HCT116 (cell line): ENCODE measurements around the gene ERN1. TPM values are rescaled to one million over a fixed set of nuclear protein-coding genes. Genes with fewer than 3 reads are reported as not detected.

Source experiments
- ATAC-seq: fragments of 200-7000 bp; cut with Tn5 transposase; 2 replicates; pipeline ENCODE4 v1.9.1; 2020; ENCODE audit warnings: mild to moderate bottlenecking, moderate library complexity
- BruUV-seq: library from RNA; stranded (reverse); fragments of 400-500 nt; replicated peaks from 2 replicates; lab custom pipeline; 2021; lab: Mats Ljungman, UMichigan
- CTCF ChIA-PET: fragments of 300-600 bp; sonication (Branson Sonifier 250); formaldehyde crosslinking; loops from one replicate; lab custom pipeline; 2021; ENCODE audit warnings: antibody characterized with exemption; lab: Charles Lee
- POLR2A ChIA-PET: fragments of 300-600, 350-600 bp; sonication (Branson Sonifier 250); formaldehyde crosslinking; loops from one replicate; lab custom pipeline; 2021; ENCODE audit warnings: antibody characterized with exemption; lab: Charles Lee
- RAD21 ChIA-PET, 2 experiments: fragments of 300-600 bp; sonication (Branson Sonifier 250); formaldehyde crosslinking; loops; one replicate each; lab custom pipeline; 2023; ENCODE audit warnings: low total read pairs in 2 of 2; ENCODE audit not compliant: uncharacterized antibody in 2 of 2, unreplicated experiment in 2 of 2, low non-redundant PET in 1 of 2; lab: Charles Lee
- DNase-seq: peaks from one replicate; pipeline ENCODE4 v3.0.0-alpha.2; 2010; ENCODE audit warnings: low read depth, low spot score
- H2AFZ ChIP-seq: fragments of 200-600 bp; shearing (Covaris generic), sonication (generic); 2 replicates; pipeline ENCODE4 v1.6.1; 2017; ENCODE audit warnings: low read depth, mixed run types, mixed read lengths, antibody characterized with exemption, low read length; ENCODE audit not compliant: poor library complexity, severe bottlenecking
- H3K27ac ChIP-seq: 2 replicates; pipeline ENCODE4 v1.5.1; 2012; ENCODE audit warnings: low read depth, low read length
- H3K27me3 ChIP-seq: fragments of 200-600 bp; sonication (generic); 2 replicates; pipeline ENCODE4 v1.6.1; 2016; ENCODE audit warnings: mixed run types, low read length, mixed read lengths; ENCODE audit not compliant: insufficient read depth
- H3K36me3 ChIP-seq, 2 experiments: fragments of 200-500 bp in 1 of 2; fragments of 200-600 bp in 1 of 2; sonication (Bioruptor generic) in 1 of 2; sonication (generic) in 1 of 2; 2 replicates each; pipeline versions ENCODE4 v1.5.1 to v1.6.1; 2014 to 2016; ENCODE audit warnings: low read length in 2 of 2, inconsistent platforms in 1 of 2, mixed read lengths in 1 of 2, mixed run types in 1 of 2; ENCODE audit not compliant: insufficient read depth in 2 of 2, control insufficient read depth in 1 of 2
- H3K4me1 ChIP-seq, 2 experiments: fragments of 200-600 bp in 1 of 2; sonication (generic) in 1 of 2; 2 replicates each; pipeline versions ENCODE4 v1.5.1 to v1.6.1; 2012 to 2017; ENCODE audit warnings: low read length in 2 of 2, inconsistent platforms in 1 of 2, mild to moderate bottlenecking in 1 of 2, mixed read lengths in 1 of 2, mixed run types in 1 of 2, moderate library complexity in 1 of 2; ENCODE audit not compliant: insufficient read depth in 2 of 2, control insufficient read depth in 1 of 2
- H3K4me2 ChIP-seq: fragments of 200-600 bp; sonication (generic); 2 replicates; pipeline ENCODE4 v1.6.1; 2017; ENCODE audit warnings: mixed run types, low read length, mixed read lengths
- H3K4me3 ChIP-seq, 2 experiments: fragments of 200-600 bp in 1 of 2; sonication (generic) in 1 of 2; replicated peaks in 1 of 2; 2 replicates each; pipeline ENCODE4 v1.5.1; 2011 to 2016; ENCODE audit warnings: low read length in 2 of 2, control low read depth in 1 of 2, low read depth in 1 of 2, mild to moderate bottlenecking in 1 of 2, mixed read lengths in 1 of 2, mixed run types in 1 of 2
- H3K79me2 ChIP-seq: fragments of 200-600 bp; sonication (generic); 2 replicates; pipeline ENCODE4 v1.6.1; 2017; ENCODE audit warnings: mild to moderate bottlenecking, mixed run types, low read length, moderate library complexity, mixed read lengths; ENCODE audit not compliant: insufficient read depth
- H3K9ac ChIP-seq: fragments of 200-600 bp; sonication (generic); 2 replicates; pipeline ENCODE4 v1.6.1; 2016; ENCODE audit warnings: low read length, mixed read lengths
- H3K9me2 ChIP-seq: fragments of 200-600 bp; sonication (generic), shearing (Covaris generic); 2 replicates; pipeline ENCODE4 v1.6.1; 2017; ENCODE audit warnings: mixed run types, mild to moderate bottlenecking, moderate library complexity; ENCODE audit not compliant: insufficient read depth
- H3K9me3 ChIP-seq, 2 experiments: fragments of 200-500 bp in 1 of 2; fragments of 200-600 bp in 1 of 2; sonication (Bioruptor generic) in 1 of 2; sonication (generic) in 1 of 2; 2 replicates each; pipeline ENCODE4 v1.6.1; 2014 to 2017; ENCODE audit warnings: low read length in 2 of 2, mixed read lengths in 2 of 2, inconsistent platforms in 1 of 2, low read depth in 1 of 2, mild to moderate bottlenecking in 1 of 2, mixed run types in 1 of 2, moderate library complexity in 1 of 2; ENCODE audit not compliant: control insufficient read depth in 1 of 2, insufficient read depth in 1 of 2
- H4K20me1 ChIP-seq: fragments of 200-600 bp; sonication (generic), shearing (Covaris generic); 2 replicates; pipeline ENCODE4 v1.6.1; 2017; ENCODE audit warnings: mixed run types, mild to moderate bottlenecking, moderate library complexity; ENCODE audit not compliant: insufficient read depth
- ATF3 ChIP-seq: IDR thresholded peaks from 2 replicates; pipeline ENCODE4 v1.6.1; 2012
- CBX3 ChIP-seq: IDR thresholded peaks from 2 replicates; pipeline ENCODE4 v1.6.1; 2012; ENCODE audit warnings: low read depth
- ELF1 ChIP-seq: IDR thresholded peaks from 2 replicates; pipeline ENCODE4 v1.6.1; 2012; ENCODE audit warnings: low read depth, borderline replicate concordance
- EZH2 ChIP-seq: fragments of 200-600 bp; sonication (generic); IDR thresholded peaks from 2 replicates; pipeline ENCODE4 v1.6.1; 2017; ENCODE audit warnings: antibody characterized with exemption, mixed run types
- EZH2phosphoT487 ChIP-seq: fragments of 200-600 bp; IDR thresholded peaks from 2 replicates; pipeline ENCODE4 v1.6.1; 2018; ENCODE audit warnings: antibody characterized with exemption, borderline replicate concordance
- FOSL1 ChIP-seq: IDR thresholded peaks from 2 replicates; pipeline ENCODE4 v1.6.1; 2012; ENCODE audit warnings: low read depth
- JUND ChIP-seq: IDR thresholded peaks from 2 replicates; pipeline ENCODE4 v1.6.1; 2012
- POLR2AphosphoS5 ChIP-seq: IDR thresholded peaks from 2 replicates; pipeline ENCODE4 v1.6.1; 2011; ENCODE audit warnings: mild to moderate bottlenecking, low read depth, low read length, moderate library complexity
- SRF ChIP-seq: IDR thresholded peaks from 2 replicates; pipeline ENCODE4 v1.6.1; 2012; ENCODE audit warnings: low read depth
- intact Hi-C: fragments of 100-400 bp; cut with micrococcal nuclease; formaldehyde crosslinking; loops from 2 replicates; pipeline ENCODE4 v1.10.0; 2022
- total RNA-seq: library from RNA; stranded (reverse); gene quantifications from one replicate; pipeline ENCODE4 v1.2.1, GENCODE V29; 2021; ENCODE audit not compliant: unreplicated experiment

The ERN1 gene
- total RNA-seq, 1 experiment from 2014 or later, result 28.2 TPM

- no peak overlapping the region for H3K4me2 ChIP-seq
- no peak overlapping the region for H3K27ac ChIP-seq
- ChIA-PET POLR2A (interaction anchor here (1.3 kb wide), 1 partner anchor 9 kb away, joined by 4 read pairs; no protein-coding TSS in a partner anchor), RAD21 (no interaction called here), CTCF (no interaction called here)
- no peak overlapping the region for H3K9ac ChIP-seq
- TF ChIP-seq POLR2AphosphoS5 (no peak), EZH2phosphoT487 (no peak), JUND (no peak), EZH2 (no peak), FOSL1 (no peak), SRF (no peak), CBX3 (no peak), ELF1 (no peak), ATF3 (no peak)
- BruUV-seq, result no TSS peak
- no peaks in the 10 kb centered on the region for H3K36me3 ChIP-seq
- no peak overlapping the region for H2AFZ ChIP-seq
- H3K4me3 ChIP-seq, result no peak overlapping the region
- no peak for ATAC-seq
- H3K9me2 ChIP-seq, result no peaks in the 10 kb centered on the region
- H3K4me1 ChIP-seq, result peaks cover 18 to 39% of the 10 kb centered on the region in 2 experiments
- no peaks in the 10 kb centered on the region for H3K79me2 ChIP-seq
- H4K20me1 ChIP-seq, result no peaks in the 10 kb centered on the region
- no peak for DNase-seq
- no peaks in the 10 kb centered on the region for H3K9me3 ChIP-seq
- H3K27me3 ChIP-seq, result no peaks in the 10 kb centered on the region
- intact Hi-C loops, result no loop called here
Measured at GRCh38 chr17:64091116-64091515, 38.8 kb downstream of the ERN1 start.

GRCh38 chr17:64090144-64090543 lies 39.8 kb downstream of the ERN1 start:
- Histone ChIP-seq H3K27me3 (no peaks in the 10 kb centered on the region), H2AFZ (no peak overlapping the region), H3K36me3 (no peaks in the 10 kb centered on the region), H3K9me3 (no peaks in the 10 kb centered on the region), H4K20me1 (no peaks in the 10 kb centered on the region), H3K4me1 (peaks cover 9 to 39% of the 10 kb centered on the region in 2 experiments), H3K27ac (no peak overlapping the region), H3K4me3 (no peak overlapping the region), H3K79me2 (no peaks in the 10 kb centered on the region), H3K4me2 (no peak overlapping the region), H3K9ac (no peak overlapping the region), H3K9me2 (no peaks in the 10 kb centered on the region)
- ATAC-seq, result no peak
- ChIA-PET CTCF (no interaction called here), RAD21 (no interaction called here), POLR2A (interaction anchor here (0.9 kb wide), 1 partner anchor 13 kb away, joined by 3 read pairs; no protein-coding TSS in a partner anchor)
- no TSS peak for BruUV-seq
- DNase-seq, result no peak
- intact Hi-C loops, result no loop called here
- TF ChIP-seq ELF1, result no peak
